ENCODE measurements around the gene FAM184A. TPM values are rescaled to one million over a fixed set of nuclear protein-coding genes. Genes with fewer than 3 reads are reported as not detected.

Gene FAM184A
- total and polyA plus RNA-seq, 2 of the 13 experiments (the other 11 are each of a cell fraction or from before 2014, with no cell fraction given), result 7.0 to 18.0 TPM

DNA sequence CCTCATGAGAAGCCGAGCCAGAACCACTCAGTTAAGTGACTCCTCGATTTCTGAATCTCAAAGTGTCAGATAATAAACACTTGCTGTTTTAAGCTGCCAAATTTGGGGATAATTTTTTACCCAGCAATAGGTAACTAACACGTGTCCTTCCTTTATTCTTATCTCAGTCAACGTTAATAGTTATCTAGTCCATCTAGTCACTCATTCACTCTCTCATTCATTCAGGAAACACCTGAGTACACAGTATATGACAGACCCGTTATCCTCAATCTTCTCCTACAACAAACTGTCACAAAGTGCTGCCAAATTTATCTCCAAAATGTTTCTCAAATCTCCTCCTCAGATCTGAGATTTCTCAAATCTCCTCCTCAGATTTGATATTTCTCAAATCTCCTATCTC is 13.1 kb downstream of the FAM184A start (continued):
- TF ChIP-seq ARID5B (CRISPR knock-in tag; IDR thresholded peaks at IDR 0.05) (no peak), NCOA5 (CRISPR knock-in tag; IDR thresholded peaks at IDR 0.05) (no peak)

- 94% methylated on average over 5 of the region's 5 CpGs for WGBS (ENCODE audit: low lambda C conversion rate)
- H3K36me3 ChIP-seq (replicated peaks in 1 of 2; ENCODE audit: control insufficient read depth in 1 of 2, insufficient read depth in 2 of 2, low read length in 2 of 2), result no peaks in the 10 kb centered on the region
- ChIA-PET POLR2A (no interaction called here), CTCF (ENCODE audit: low intra/inter-chr PET ratio, low total read pairs) (no interaction called here)
- no peak overlapping the region for H2AFZ ChIP-seq (ENCODE audit: low read length)
- H3K27me3 ChIP-seq (ENCODE audit: control insufficient read depth in 1 of 2, insufficient read depth in 2 of 2, low read length in 2 of 2), result no peaks in the 10 kb centered on the region
- no peaks in the 10 kb centered on the region for H3K4me1 ChIP-seq (ENCODE audit: insufficient read depth, low read length)
- no peaks in the 10 kb centered on the region for H3K9me3 ChIP-seq (ENCODE audit: low read length)
- H3K9ac ChIP-seq (ENCODE audit: insufficient read depth, low read depth, low read length), result no peak overlapping the region
- no peak overlapping the region for H3K27ac ChIP-seq (ENCODE audit: extremely low read length, insufficient read depth, low read length)
- no peak overlapping the region for H3K4me3 ChIP-seq (replicated peaks in 1 of 3; ENCODE audit: insufficient read depth in 1 of 3, low read depth in 2 of 3, low read length in 3 of 3)
- intact Hi-C loops (cut with micrococcal nuclease; ENCODE audit: unreplicated experiment), result no loop called here
- TF ChIP-seq CAMTA2 (CRISPR knock-in tag; IDR thresholded peaks at IDR 0.05; ENCODE audit: borderline replicate concordance) (no peak), KAT8 (CRISPR knock-in tag; IDR thresholded peaks at IDR 0.05) (no peak), ZNF737 (CRISPR knock-in tag; IDR thresholded peaks at IDR 0.05; ENCODE audit: borderline replicate concordance) (no peak), TOE1 (CRISPR knock-in tag; IDR thresholded peaks at IDR 0.05) (no peak), ZSCAN22 (CRISPR knock-in tag; IDR thresholded peaks at IDR 0.05) (no peak), ZNF546 (CRISPR knock-in tag; conservative IDR thresholded peaks at IDR 0.05) (no peak), ZFP36L2 (CRISPR knock-in tag; IDR thresholded peaks at IDR 0.05) (no peak), MEIS1 (CRISPR knock-in tag; IDR thresholded peaks at IDR 0.05; ENCODE audit: borderline replicate concordance) (no peak), NONO (IDR thresholded peaks at IDR 0.05) (no peak), NONO (CRISPR knock-in tag; conservative IDR thresholded peaks at IDR 0.05) (no peak), ZNF20 (CRISPR knock-in tag; IDR thresholded peaks at IDR 0.05) (no peak)
- no peak for ATAC-seq
- no peaks in the 10 kb centered on the region for H4K20me1 ChIP-seq (ENCODE audit: insufficient read depth, low read length)
- BruUV-seq (replicated peaks), result no TSS peak
- in situ Hi-C loops (cut with HindIII; ENCODE audit: extremely low pct_ligation_motif_present, low pct_unique_long_range_greater_than_20kb), result no loop called here
- DNase-seq (ENCODE audit: low spot score), result no peak
- FAIRE-seq, result no peak
- no peak overlapping the region for H3K4me2 ChIP-seq (ENCODE audit: low read depth, low read length)
- no peaks in the 10 kb centered on the region for H3K79me2 ChIP-seq (ENCODE audit: insufficient read depth, low read length)
These were observed 15.0 kb downstream of the FAM184A start for GRCh38 chr6:119063491-119063890.
